Measurements from ENCODE around the gene CACNB2. TPM values are rescaled to one million over a fixed set of nuclear protein-coding genes. Genes with fewer than 3 reads are reported as not detected.

The CACNB2 gene
- total RNA-seq, 6 experiments from 2014 or later = not detected

DNA sequence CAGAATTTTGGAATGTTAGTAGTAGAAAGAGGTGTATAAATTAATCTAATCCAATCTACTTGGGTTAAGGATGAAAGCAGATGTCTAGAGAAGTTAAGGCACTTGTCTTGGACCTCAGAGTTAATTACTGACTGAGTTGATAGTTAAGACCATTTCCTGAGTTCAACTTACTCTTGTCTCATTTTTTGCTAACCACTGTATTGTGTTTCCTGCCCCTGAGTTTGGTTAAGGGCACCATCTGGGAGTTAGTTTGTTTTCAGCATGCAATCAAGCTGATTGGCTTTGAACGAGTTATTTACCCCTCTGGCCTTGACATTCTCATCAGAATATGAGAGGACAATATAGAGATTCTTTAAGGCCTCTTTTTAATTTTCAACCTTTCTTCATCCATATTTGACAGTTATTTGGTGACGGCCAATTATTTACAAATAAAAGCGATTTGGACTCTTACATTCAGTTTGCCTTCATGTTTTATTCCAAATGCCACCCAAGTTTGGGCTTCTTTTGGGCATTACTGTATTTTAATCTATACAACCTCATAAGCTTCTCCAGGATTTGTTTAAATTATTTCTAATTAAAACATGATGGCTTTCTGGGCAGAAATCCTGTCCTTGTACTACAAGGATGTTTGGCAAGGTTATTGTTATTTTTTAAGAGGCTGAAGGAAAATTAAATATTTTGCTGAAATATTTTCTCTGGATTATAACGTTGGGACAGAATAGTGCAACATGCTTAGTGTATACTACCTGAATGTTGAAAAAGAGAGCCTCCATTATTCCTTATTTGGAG lies 225.0 kb downstream of the CACNB2 start:
- H3K36me3 Mint-ChIP-seq (ENCODE audit: low read depth) = no peaks in the 10 kb centered on the region; the same call in 1 of the 2 replicates
- H3K27me3 Mint-ChIP-seq (ENCODE audit: insufficient read depth) = peaks cover 3% of the 10 kb centered on the region; the same call in 1 of the 2 replicates
- no peak overlapping the region for H3K4me3 Mint-ChIP-seq
- H3K27ac Mint-ChIP-seq = no peak overlapping the region
- DNase-seq = no peak
- peaks cover 6% of the 10 kb centered on the region; the same call in 1 of the 2 replicates for H3K4me1 Mint-ChIP-seq (ENCODE audit: low read depth)
- TF ChIP-seq CTCF (IDR thresholded peaks at IDR 0.05) = no peak
- peaks cover 11% of the 10 kb centered on the region for H3K9me3 Mint-ChIP-seq

GRCh38 chr10:18367840-18368239 lies 227.6 kb downstream of the CACNB2 start:
- no peak for DNase-seq
- no peak for TF ChIP-seq CTCF (IDR thresholded peaks at IDR 0.05)
- Mint-ChIP-seq H3K27me3 (ENCODE audit: insufficient read depth) (peaks cover 3% of the 10 kb centered on the region; the same call in 1 of the 2 replicates), H3K27ac (no peak overlapping the region), H3K4me3 (no peak overlapping the region), H3K36me3 (ENCODE audit: low read depth) (no peaks in the 10 kb centered on the region; the same call in 1 of the 2 replicates), H3K4me1 (ENCODE audit: low read depth) (peaks cover 6% of the 10 kb centered on the region; the same call in 1 of the 2 replicates), H3K9me3 (peaks cover 6% of the 10 kb centered on the region)

GRCh38 chr10:18368273-18368672 lies 228.0 kb downstream of the CACNB2 start:
- no peak for DNase-seq
- H3K9me3 Mint-ChIP-seq = peaks cover 6% of the 10 kb centered on the region
- H3K4me1 Mint-ChIP-seq (ENCODE audit: low read depth) = peaks cover 6% of the 10 kb centered on the region; the same call in 1 of the 2 replicates
- peaks cover 2% of the 10 kb centered on the region; the same call in 1 of the 2 replicates for H3K27me3 Mint-ChIP-seq (ENCODE audit: insufficient read depth)
- H3K36me3 Mint-ChIP-seq (ENCODE audit: low read depth) = no peaks in the 10 kb centered on the region; the same call in 1 of the 2 replicates
- H3K4me3 Mint-ChIP-seq = no peak overlapping the region
- no peak overlapping the region for H3K27ac Mint-ChIP-seq
- TF ChIP-seq CTCF (IDR thresholded peaks at IDR 0.05) = no peak

DNA sequence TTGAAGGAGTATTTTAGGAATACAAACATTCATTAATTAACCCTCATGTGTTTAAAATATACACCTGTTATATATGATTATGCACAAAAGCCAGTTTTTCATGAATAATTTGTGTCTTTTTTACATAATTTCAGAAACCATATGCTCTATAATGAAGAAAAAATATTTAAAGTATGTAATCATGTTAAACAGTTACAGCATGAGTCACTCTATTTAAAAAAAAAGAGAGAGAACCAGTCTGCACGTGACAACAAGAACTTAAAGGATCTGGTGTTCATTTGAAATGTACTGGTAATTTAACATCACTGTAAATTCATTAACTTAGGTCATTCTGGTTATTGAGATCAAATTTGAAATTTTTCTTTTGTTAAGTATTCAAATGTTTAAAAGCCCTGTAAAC lies 228.5 kb downstream of the CACNB2 start:
- Mint-ChIP-seq H3K27ac (no peak overlapping the region), H3K36me3 (ENCODE audit: low read depth) (no peaks in the 10 kb centered on the region; the same call in 1 of the 2 replicates)

DNA sequence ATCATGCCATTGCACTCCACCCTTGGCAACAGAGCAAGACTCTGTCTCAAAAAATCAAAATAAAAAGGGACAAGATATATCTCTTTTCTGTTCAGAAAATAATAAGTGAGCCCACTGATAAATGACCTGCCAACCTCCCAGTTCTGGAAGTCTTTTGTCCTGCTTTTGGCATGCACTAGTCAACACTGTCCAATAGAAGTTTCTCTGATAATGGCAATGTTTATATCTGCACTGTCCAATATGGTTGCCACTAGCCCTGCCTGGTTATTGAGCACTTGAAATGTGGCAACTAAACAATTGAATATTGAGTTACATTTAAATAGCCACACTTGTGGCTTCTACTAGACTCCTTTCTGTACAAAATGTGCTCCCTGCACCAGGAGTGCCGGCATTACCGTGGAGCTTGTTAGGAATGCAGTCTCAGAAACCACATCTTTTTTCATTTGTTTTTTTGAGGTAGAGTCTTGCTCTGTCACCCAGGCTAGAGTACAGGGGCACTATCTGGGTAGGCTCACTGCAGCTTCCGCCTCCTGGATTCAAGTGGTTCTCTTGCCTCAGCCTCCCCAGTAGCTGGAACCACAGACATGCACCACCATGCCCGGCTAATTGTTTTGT lies 229.7 kb downstream of the CACNB2 start:
- Mint-ChIP-seq H3K4me1 (ENCODE audit: low read depth) (peaks cover 6% of the 10 kb centered on the region; the same call in 1 of the 2 replicates), H3K36me3 (ENCODE audit: low read depth) (no peaks in the 10 kb centered on the region), H3K27ac (no peak overlapping the region), H3K4me3 (no peak overlapping the region), H3K9me3 (no peaks in the 10 kb centered on the region; the same call in 1 of the 2 replicates), H3K27me3 (ENCODE audit: insufficient read depth) (peaks cover 4% of the 10 kb centered on the region)
- no peak for TF ChIP-seq CTCF (IDR thresholded peaks at IDR 0.05)
- DNase-seq = no peak

More for the DNA sequence above, 228.5 kb downstream of the CACNB2 start:
- Mint-ChIP-seq H3K4me3 (no peak overlapping the region), H3K9me3 (peaks cover 6% of the 10 kb centered on the region), H3K27me3 (ENCODE audit: insufficient read depth) (peaks cover 2% of the 10 kb centered on the region; the same call in 1 of the 2 replicates), H3K4me1 (ENCODE audit: low read depth) (peaks cover 6% of the 10 kb centered on the region; the same call in 1 of the 2 replicates)
- TF ChIP-seq CTCF (IDR thresholded peaks at IDR 0.05) = no peak
- DNase-seq = no peak

Data from HFFc6 (cell line).